Astrocyte (in vitro differentiated cells and primary cell): ENCODE data around the gene DERL3. TPM values are rescaled to one million over a fixed set of nuclear protein-coding genes. Genes with fewer than 3 reads are reported as not detected.

Experiments used
- DNase-seq: peaks from one replicate; pipeline ENCODE4 v3.0.0-alpha.2; 2010; ENCODE audit warnings: low read depth
- FAIRE-seq: peaks from 2 replicates; lab custom pipeline; 2011; peaks lifted over from hg19 to GRCh38; lab: Jason Lieb, UNC
- H2AFZ ChIP-seq: 2 replicates; pipeline ENCODE4 v1.6.0; 2012; ENCODE audit warnings: low read depth, low read length, inconsistent platforms
- H3K27ac ChIP-seq: 2 replicates; pipeline ENCODE4 v1.5.1; 2011; ENCODE audit warnings: low read depth, low read length, inconsistent platforms
- H3K27me3 ChIP-seq: 2 replicates; pipeline ENCODE4 v1.6.0; 2011; ENCODE audit warnings: low read length, inconsistent platforms; ENCODE audit not compliant: insufficient read depth
- H3K36me3 ChIP-seq: 2 replicates; pipeline ENCODE4 v1.5.1; 2011; ENCODE audit warnings: low read length, inconsistent platforms; ENCODE audit not compliant: insufficient read depth
- H3K4me1 ChIP-seq: 2 replicates; pipeline ENCODE4 v1.5.1; 2011; ENCODE audit warnings: low read length, inconsistent platforms; ENCODE audit not compliant: insufficient read depth
- H3K4me2 ChIP-seq: 2 replicates; pipeline ENCODE4 v1.6.0; 2012; ENCODE audit warnings: low read length, inconsistent platforms
- H3K4me3 ChIP-seq: 2 replicates; pipeline ENCODE4 v1.5.1; 2011; ENCODE audit warnings: low read depth, mild to moderate bottlenecking, low read length, inconsistent platforms; ENCODE audit not compliant: insufficient read depth
- H3K79me2 ChIP-seq: 2 replicates; pipeline ENCODE4 v1.6.0; 2012; ENCODE audit warnings: mild to moderate bottlenecking, low read length, inconsistent platforms; ENCODE audit not compliant: insufficient read depth
- H3K9ac ChIP-seq: 2 replicates; pipeline ENCODE4 v1.6.0; 2012; ENCODE audit warnings: mild to moderate bottlenecking, low read length, inconsistent platforms
- H3K9me3 ChIP-seq: 2 replicates; pipeline ENCODE4 v1.5.1; 2012; ENCODE audit warnings: low read depth, mild to moderate bottlenecking, low read length, inconsistent platforms; ENCODE audit not compliant: insufficient read depth
- H4K20me1 ChIP-seq: 2 replicates; pipeline ENCODE4 v1.6.0; 2012; ENCODE audit warnings: low read length, inconsistent platforms; ENCODE audit not compliant: insufficient read depth
- H3K27ac Mint-ChIP-seq: one replicate; pipeline ENCODE4 v1.8.0; 2021; ENCODE audit warnings: mild to moderate bottlenecking, mixed read lengths; ENCODE audit not compliant: unreplicated experiment
- H3K27me3 Mint-ChIP-seq: one replicate; pipeline ENCODE4 v1.8.0; 2021; ENCODE audit warnings: low read depth, mixed read lengths; ENCODE audit not compliant: unreplicated experiment
- H3K36me3 Mint-ChIP-seq: one replicate; pipeline ENCODE4 v1.8.0; 2021; ENCODE audit warnings: low read depth, mixed read lengths; ENCODE audit not compliant: unreplicated experiment
- H3K4me1 Mint-ChIP-seq: one replicate; pipeline ENCODE4 v1.8.0; 2021; ENCODE audit warnings: low read depth, mixed read lengths; ENCODE audit not compliant: unreplicated experiment
- H3K4me3 Mint-ChIP-seq: one replicate; pipeline ENCODE4 v1.8.0; 2021; ENCODE audit warnings: mild to moderate bottlenecking, moderate library complexity, mixed read lengths; ENCODE audit not compliant: unreplicated experiment
- H3K9me3 Mint-ChIP-seq: one replicate; pipeline ENCODE4 v1.8.0; 2021; ENCODE audit warnings: mild to moderate bottlenecking, mixed read lengths; ENCODE audit not compliant: unreplicated experiment
- CTCF ChIP-seq: IDR thresholded peaks from 2 replicates; pipeline ENCODE4 v1.5.1; 2011; ENCODE audit warnings: low read depth, mild to moderate bottlenecking, inconsistent platforms, low read length, moderate library complexity; ENCODE audit not compliant: insufficient read depth
- EZH2 ChIP-seq: IDR thresholded peaks from 2 replicates; pipeline ENCODE4 v1.6.1; 2012; ENCODE audit warnings: mild to moderate bottlenecking, low read length, inconsistent platforms; ENCODE audit not compliant: insufficient read depth
- total RNA-seq: library from RNA; stranded (reverse); gene quantifications from 2 replicates; pipeline ENCODE4 v1.2.1, GENCODE V29; 2021

DERL3 gene
- total RNA-seq, 1 donor from 2014 or later = 0.82 TPM

- H3K9ac ChIP-seq = no peak overlapping the region
- Mint-ChIP-seq H3K27me3 (peaks cover 9% of the 10 kb centered on the region), H3K36me3 (no peaks in the 10 kb centered on the region), H3K9me3 (no peaks in the 10 kb centered on the region), H3K4me1 (peaks cover 32% of the 10 kb centered on the region), H3K27ac (no peak overlapping the region), H3K4me3 (no peak overlapping the region)
- no peak overlapping the region for H3K4me2 ChIP-seq
- H3K27ac ChIP-seq = no peak overlapping the region
- FAIRE-seq (no peak), DNase-seq (no peak)
- no peak overlapping the region for H3K4me3 ChIP-seq
- peaks cover 21% of the 10 kb centered on the region for H3K4me1 ChIP-seq
- no peaks in the 10 kb centered on the region for H3K27me3 ChIP-seq
- H3K79me2 ChIP-seq = no peaks in the 10 kb centered on the region
- H2AFZ ChIP-seq = no peak overlapping the region
- no peaks in the 10 kb centered on the region for H4K20me1 ChIP-seq
- TF ChIP-seq CTCF = no peak
- TF ChIP-seq EZH2 = no peak
- H3K36me3 ChIP-seq = no peaks in the 10 kb centered on the region
- no peaks in the 10 kb centered on the region for H3K9me3 ChIP-seq
Measured at GRCh38 chr22:23847310-23847920, 8.6 kb upstream of the DERL3 start.

- Mint-ChIP-seq H3K36me3 (no peaks in the 10 kb centered on the region), H3K27me3 (peaks cover 15% of the 10 kb centered on the region), H3K9me3 (no peaks in the 10 kb centered on the region), H3K27ac (peak overlapping the region; percentile 77), H3K4me1 (peaks cover 32% of the 10 kb centered on the region), H3K4me3 (no peak overlapping the region)
- H3K79me2 ChIP-seq = no peaks in the 10 kb centered on the region
- DNase-seq (no peak), FAIRE-seq (no peak)
- H3K27me3 ChIP-seq = no peaks in the 10 kb centered on the region
- H3K36me3 ChIP-seq = no peaks in the 10 kb centered on the region
- H3K4me2 ChIP-seq = peak overlapping the region; percentile 22
- TF ChIP-seq EZH2 (no peak), CTCF (no peak)
- H2AFZ ChIP-seq = peak overlapping the region; percentile 20
- no peaks in the 10 kb centered on the region for H4K20me1 ChIP-seq
- H3K9me3 ChIP-seq = no peaks in the 10 kb centered on the region
- peaks cover 21% of the 10 kb centered on the region for H3K4me1 ChIP-seq
- no peak overlapping the region for H3K4me3 ChIP-seq
- no peak overlapping the region for H3K27ac ChIP-seq
- H3K9ac ChIP-seq = peak overlapping the region; percentile 33
Measured at GRCh38 chr22:23846081-23846469, 7.3 kb upstream of the DERL3 start.
